Heart left ventricle (tissue), 13 donors: Measurements from ENCODE around the gene IL7R.

Experiments used
- CTCF ChIP-seq, 12 donors: fragments of 200-600 bp; sonication (generic) in 4 of 12; IDR thresholded peaks; one replicate each; pipeline versions ENCODE4 v1.5.0 to v1.8.0; 2018 to 2022; ENCODE audit warnings: antibody characterized with exemption in 12 of 12, mild to moderate bottlenecking in 5 of 12
- POLR2A ChIP-seq, 2 donors: fragments of 450-650 bp; IDR thresholded peaks; one replicate each; pipeline ENCODE4 v1.6.1; 2017; ENCODE audit warnings: antibody characterized with exemption in 2 of 2, mild to moderate bottlenecking in 2 of 2, moderate library complexity in 2 of 2
- donor health status: ischemic (EF 13 %, LVEDD 7.1; RV severe dilation, severe dysfunction).
- donor health status: DM: no; HTN: yes; CAD: no.
- donor health status: DM: no; HTN: no; CAD: no.
- donor health status: ischemic (EF 25% LVEDD 6.9; RV normal size, moderate dysfunction).
- donor health status: ischemic (EF 25% LVEDD 5.7; RV mildly dilated, moderate dysfunction).
- donor health status: ischemic (EF 35%, LVEDD 5.7; RV mildly dilated, moderate dysfunction).
- donor health status: nonischemic (EF 11% LVEDD 7.7; RV severe dilation, severe dysfunction).
- donor health status: DM: yes; HTN: yes; CAD: no.
- donor health status: PGD.
- donor health status: ischemic (EF 29% LVEDD 5.4; RV normal size, mild dysfunction).
- donor health status: nonischemic (EF 23%, LVEDD 6.1; RV moderate dilation, normal function).

- TF ChIP-seq POLR2A (IDR thresholded peaks at IDR 0.05) (no peak), CTCF (IDR thresholded peaks at IDR 0.05) (no peak)
Measured at GRCh38 chr5:35860686-35861085, 4.0 kb downstream of the IL7R start.
